Right lung (tissue), 5 donors: ENCODE data around the gene ICA1. TPM values are rescaled to one million over a fixed set of nuclear protein-coding genes. Genes with fewer than 3 reads are reported as not detected.

ENCODE experiments used
- DNase-seq, 2 donors: peaks; one replicate each; pipeline ENCODE4 v3.0.0-alpha.2; 2013
- polyA plus RNA-seq, 5 donors: library from polyadenylated mRNA; unstranded; fragments of 120-200 nt; gene quantifications; one replicate each; pipeline versions ENCODE4 v1.2.1 to v1.2.3, GENCODE V29; 2013; ENCODE audit warnings: inconsistent platforms in 1 of 5, low replicate concordance in 1 of 5; ENCODE audit not compliant: insufficient read length in 5 of 5, insufficient read depth in 1 of 5

Gene ICA1
- polyA plus RNA-seq, 5 donors = 34.5 to 48.9 (median 37.5) TPM

GRCh38 chr7:8134089-8134733 lies 127.8 kb downstream of the ICA1 start:
- DNase-seq = no peak

DNA sequence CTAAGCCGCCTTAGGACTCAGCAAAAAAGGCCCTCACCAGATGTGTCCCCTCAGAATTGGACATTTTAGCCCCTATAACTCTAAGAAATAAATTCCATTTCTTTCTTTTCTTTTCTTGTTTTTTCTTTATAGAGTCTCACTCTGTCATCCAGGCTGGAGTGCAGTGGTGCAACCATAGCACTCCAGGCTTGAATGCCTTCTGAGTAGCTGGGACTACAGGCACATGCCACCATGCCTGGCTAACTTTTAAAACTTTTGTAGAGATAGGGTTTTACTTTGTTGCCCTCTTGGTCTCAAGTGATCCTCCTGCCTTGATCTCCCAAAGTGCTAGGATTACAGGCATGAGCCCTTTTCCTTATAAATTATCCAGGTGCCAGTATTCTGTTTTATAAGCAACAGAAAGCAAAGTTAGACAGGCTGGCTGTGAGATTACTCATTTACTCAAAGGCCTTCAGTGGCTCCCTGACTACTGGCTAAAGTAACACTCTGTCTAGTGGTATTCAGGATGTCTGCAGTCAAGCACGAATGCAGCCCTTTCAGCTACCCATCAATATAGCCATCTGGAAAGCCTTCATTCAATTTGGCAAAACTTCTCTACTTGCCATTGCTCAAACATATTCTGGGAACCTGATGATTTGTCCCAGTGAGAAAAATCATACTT lies 128.6 kb downstream of the ICA1 start:
- no peak for DNase-seq

- DNase-seq = no peak
These were observed 130.0 kb downstream of the ICA1 start for GRCh38 chr7:8131694-8132605.

DNA sequence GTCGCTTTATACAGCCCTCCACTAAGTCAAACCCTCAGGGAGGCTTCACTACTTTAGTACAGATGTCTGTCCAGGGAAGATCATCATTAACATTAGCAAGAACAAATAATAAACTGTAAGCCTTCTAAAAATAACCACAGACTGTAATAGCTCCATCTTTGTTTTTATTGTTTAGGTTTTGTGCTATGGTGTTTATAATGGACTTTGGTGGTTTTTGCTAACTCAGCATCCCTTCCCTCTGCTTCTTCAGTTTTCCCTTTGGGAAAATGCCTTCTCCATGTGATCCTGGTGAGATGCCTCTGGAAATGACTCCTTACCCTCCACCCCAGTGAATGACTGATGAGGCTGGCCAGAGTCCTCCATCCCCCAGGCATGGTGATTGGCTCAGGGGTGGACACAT lies 131.3 kb downstream of the ICA1 start:
- no peak for DNase-seq

DNA sequence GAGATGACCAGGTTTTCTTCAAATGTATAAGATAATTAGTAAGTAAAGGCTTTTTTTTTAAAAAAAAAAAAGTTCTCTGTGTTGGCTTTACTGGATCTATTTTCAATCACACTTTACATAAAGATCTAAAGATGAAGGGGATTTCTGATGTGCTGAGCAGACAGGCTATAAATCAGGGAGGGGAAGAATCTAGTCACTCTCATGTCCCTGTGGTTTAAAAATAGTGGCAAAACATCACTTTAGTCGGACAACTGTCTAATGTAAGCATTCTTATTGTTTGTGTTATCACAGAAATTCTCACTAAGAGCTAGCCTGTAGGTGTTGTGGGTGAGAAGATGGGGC lies 132.7 kb downstream of the ICA1 start:
- no peak for DNase-seq

DNA sequence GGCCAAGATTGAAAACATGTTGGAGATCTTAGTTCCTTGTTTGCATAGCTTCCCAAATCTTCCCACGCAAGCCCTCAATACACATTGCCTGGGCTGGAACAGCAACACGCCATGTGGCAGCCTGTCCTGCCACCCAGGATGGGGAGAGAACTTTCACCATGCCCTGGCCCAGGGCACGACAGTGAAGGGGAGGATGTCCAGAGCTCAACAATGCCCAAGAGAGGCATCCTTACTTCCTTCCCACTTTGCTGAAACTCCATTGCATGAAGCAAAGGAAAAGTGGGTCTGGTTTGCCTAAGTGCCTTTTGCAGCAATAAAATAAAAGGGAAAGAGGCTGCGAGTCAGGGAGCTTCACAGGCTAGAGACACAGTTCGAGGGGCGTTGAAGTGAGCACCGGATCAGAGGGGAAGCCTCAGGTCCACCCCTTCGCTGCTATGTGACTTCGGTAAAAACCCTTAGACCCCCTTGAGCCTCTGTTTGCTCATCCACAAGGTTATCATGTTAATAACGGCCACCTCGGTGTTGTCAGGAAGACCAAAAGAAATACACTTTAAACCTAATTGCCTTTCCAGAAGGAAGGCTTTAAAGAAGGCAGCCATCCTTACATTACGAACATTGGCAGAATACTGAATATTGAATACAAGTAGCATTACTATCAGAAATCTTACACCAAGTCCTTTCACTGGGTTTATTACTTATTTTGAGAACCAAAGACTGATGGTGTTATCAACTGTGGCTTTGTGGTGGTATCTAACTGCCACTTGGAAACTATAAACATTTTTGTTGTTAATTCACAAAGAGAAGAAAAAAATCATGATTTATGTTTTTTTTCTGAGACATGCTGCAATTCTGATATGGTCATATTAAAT lies 133.3 kb downstream of the ICA1 start:
- no peak for DNase-seq

DNA sequence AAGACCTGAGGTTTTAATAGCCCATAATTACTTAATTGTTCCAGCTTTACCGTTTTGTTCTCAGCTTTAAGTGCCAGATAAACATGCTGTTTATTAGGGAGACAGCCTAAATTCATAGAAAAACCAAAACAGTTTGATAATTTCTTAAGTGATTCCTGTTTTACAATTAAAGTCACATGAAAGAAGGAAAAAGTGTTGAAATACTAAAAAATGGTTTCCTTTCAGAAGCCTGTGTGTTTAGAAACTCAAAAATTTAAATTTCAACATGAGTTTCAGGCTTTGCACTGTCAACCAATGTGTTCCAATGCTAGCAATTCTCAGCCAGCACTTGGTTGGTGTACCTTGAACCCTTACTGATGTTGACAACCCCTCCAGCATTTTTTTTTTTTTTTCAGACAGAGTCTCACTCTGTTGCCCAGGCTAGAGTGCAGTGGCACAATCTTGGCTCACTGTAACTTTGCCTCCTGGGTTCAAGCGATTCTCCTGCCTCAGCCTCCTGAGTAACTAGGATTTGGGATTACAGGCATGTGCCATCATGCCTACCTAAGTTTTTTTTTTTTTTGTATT lies 135.3 kb downstream of the ICA1 start:
- DNase-seq = no peak

GRCh38 chr7:8125680-8126444 lies 136.1 kb downstream of the ICA1 start:
- DNase-seq = no peak

DNA sequence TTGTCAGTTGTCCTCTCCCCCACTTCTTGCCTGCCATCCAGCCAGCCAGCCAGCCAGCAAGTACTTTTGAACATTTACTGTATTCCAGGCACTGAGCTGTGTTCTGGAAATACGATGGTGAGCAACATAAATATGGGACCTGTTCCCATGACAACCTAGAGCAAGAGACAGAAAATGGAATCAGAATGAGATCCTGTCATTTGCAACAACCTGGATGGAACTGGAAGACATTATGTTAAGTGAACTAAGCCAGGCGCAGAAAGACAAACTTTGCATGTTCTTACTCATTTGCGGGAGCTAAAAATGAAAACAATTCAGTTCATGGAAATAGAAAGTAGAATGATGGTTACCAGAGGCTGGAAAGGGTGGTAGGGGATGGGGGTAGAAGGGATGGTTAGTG lies 140.7 kb downstream of the ICA1 start:
- no peak for DNase-seq

DNA sequence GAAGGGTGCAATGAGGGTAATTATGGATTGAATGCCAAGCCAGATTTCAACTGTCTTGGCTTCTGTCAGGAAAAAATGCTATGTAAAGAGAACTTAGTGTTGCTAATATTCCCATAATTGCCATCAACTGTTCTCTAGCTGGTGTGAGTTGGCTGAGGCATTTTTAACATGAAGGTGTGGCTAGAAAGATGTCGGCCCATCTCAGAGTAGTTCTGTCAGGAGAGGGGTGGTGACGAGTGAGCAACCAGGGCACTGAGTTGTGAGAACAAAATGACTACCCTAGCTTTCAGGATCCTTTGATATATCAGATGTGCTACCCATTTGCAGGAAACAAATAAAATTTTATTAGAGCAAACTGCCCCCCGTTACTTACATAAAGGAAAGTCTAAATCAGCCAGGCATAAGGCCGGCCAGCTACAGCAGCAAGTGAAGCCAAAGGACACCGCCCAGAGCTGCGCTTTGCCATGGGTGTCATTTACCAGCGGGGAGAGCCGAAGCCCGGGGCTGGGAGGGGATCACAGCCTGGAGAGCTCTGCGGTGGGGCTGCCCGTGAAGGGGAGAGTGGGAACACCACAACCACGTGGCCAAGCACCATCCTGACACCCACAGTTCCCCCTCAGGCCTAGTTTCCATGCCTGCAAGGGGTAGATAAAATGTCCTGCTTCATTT lies 141.4 kb downstream of the ICA1 start:
- DNase-seq = no peak

DNA sequence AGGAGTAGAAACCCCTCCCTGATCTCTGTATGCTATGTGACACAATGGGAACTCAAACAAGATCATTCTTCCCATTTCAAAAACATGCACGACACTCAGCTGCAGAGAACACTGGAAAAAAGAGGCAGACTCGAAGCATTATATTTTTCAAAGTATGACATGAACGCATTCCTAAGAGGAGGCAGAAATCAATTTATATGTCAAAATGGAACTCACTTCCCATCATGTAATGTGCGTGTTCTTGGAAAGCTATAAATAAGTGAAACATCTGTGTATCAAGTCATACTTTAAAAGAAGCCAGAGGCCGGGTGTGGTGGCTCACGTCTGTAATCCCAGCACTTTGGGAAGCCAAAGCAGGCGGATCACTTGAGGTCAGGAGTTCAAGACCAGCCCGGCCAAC lies 142.7 kb downstream of the ICA1 start:
- no peak for DNase-seq

- DNase-seq = no peak
These were observed 144.8 kb downstream of the ICA1 start for GRCh38 chr7:8117195-8117594.

DNA sequence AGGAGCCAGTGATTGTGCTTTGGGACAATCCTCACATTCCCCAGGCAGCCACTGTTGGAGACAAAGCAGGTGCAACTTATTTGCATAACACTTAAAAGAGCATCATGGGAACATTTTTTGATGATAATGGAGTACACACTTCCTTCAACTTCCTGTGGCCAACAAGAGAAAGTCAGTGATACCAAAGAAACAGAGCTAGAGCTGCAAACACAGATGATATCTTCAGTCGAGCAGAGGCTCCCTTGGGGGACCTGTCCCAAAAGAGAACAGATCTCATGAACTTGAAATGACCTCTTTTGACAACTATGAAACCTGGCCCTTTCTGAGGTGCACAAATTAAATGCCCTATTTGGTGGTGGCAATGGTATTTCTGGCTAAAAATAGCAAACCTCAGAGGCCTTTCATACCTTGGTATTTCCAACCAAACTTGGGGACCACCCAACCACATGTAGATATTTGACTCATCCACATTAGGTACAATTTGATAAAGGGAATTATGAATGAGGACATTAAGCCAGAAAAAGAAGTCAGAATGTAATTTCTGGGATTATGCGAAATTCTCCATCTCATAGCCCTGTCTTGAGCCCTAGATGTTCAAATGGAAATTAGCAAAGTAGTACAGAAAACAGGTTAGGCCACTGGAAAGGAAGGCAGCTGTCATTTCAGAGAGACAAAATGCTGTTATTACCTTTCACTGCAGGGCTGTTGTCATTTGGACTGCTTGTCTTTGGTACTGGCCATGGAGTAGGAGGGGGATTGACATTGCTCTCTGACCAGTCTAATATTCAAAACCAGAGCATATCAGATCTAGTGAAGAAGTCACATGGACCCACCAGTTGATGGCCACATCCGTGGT lies 146.2 kb downstream of the ICA1 start:
- no peak for DNase-seq

DNA sequence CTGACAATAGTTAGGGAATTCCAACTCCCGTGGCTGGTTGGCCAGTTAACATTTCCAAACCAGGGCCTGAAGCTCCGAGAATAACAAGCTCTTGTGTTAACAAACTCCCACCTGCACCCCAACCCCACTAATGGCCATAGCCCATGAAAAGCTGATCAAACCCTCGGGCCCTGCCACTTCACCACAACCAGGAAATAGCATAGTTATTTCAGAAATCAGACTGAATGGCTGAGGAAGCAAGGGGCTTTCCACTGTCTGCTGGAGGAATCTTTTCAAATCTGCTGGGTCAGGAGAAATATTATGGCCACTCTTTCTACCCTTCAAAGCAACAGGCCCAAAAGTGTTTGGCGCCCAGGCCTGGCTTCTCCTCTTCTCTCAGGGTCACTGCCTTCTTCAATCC lies 147.8 kb downstream of the ICA1 start:
- no peak for DNase-seq

DNA sequence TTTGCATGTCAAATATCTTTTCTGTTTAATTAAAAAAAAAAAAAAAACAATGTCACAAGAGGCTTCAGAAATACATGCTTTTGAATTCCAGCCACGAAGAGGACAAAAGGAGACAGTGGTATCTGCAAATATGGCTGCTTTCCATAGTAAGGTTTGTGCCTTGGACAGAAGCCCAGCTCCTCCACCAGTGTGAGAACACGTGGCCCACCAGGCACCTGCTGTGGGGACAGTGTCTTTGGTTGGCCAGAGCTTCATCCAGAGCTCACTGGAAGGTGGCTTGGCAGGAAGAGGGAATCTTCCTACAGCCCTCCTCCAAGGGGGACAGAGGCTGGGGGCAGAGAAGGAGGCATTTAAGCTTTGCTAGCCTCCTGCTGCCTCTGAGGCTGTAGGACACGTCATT lies 148.8 kb downstream of the ICA1 start:
- no peak for DNase-seq

- no peak for DNase-seq
These were observed 149.3 kb downstream of the ICA1 start for GRCh38 chr7:8112685-8113084.

DNA sequence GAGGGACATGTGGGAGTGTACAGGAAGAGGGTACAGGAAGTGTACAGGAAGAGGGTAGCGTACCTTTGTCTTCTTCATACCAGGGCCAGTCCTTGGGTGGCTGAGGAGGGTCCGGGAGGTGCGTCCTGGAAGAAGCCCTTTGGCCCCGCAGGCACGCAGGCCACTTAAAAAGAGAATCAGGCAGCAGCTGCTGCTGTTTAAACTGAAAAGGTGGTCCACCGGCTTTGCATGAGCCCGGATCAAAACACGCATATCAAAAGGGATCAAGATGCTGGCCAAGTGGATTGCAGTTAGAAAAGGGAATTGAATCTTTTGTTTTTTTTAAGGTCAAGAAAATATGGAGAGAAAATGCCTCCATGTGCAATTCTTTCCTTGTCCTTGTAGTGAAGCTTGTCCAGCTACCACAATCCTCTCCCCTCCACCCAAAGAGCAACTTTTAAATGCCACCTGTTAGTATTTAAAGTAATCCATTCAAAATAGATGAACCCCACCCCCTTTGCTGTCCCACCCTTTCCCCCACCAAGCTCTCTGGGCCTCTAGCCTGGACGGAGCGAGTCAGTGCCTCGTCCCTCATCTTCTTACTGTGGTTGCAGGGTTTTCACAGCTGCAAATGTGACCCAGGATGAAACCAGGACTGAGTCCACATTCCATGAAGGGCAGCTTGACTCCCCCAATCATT lies 150.5 kb downstream of the ICA1 start:
- no peak for DNase-seq

DNA sequence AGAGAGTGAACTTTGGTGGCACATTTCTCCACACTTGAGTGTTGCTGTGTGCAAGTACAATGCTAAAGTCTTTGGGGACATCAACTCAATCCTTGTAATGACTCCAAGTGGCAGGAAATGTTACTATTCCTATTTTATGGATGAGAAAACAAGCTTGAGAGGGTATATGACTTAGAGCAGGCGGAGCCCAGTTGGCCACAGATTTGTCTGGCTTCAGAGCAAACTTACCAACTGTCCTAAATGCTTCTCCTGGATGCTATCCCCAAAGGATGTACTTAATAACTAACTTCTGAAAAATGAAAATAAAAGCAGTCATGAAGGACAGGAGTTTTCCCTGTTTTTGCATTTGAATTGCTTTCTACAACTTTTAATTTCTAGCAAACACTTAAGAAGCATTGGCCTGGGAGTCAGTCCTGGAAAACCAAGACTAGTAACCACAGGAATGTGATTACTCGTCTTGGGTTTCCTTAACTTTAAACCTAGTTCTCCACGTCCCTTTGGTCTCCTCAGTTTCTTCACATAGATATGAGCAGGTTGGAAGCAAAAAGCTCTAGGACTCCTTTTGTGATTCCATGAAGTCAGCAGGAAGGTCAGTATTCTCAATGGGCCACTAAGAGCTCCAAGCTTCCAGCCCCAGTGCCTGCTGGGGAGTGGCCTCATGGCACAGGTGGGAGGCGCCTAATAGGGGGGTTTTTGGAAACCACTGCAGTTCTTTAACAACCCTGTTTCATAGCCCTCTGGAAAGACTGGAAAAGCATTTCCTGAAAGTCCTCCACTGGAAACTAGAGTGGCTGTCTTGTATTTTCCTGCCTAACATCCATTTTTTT lies 152.6 kb downstream of the ICA1 start:
- DNase-seq = no peak
